Endothelial cell of umbilical vein (primary cell): Measurements from ENCODE around the gene CHMP2B. TPM values are rescaled to one million over a fixed set of nuclear protein-coding genes. Genes with fewer than 3 reads are reported as not detected.

ENCODE experiments used
- BruUV-seq: library from RNA; stranded (reverse); fragments of 400-500 nt; replicated peaks from 2 replicates; lab custom pipeline; 2021; lab: Mats Ljungman, UMichigan
- CTCF ChIA-PET: fragments of 300-600, 350-600 bp; sonication (Branson Sonifier 250); formaldehyde crosslinking; loops from one replicate; lab custom pipeline; 2021; ENCODE audit warnings: antibody characterized with exemption, inconsistent platforms; lab: Charles Lee
- POLR2A ChIA-PET: fragments of 300-600, 350-600 bp; sonication (Branson Sonifier 250); formaldehyde crosslinking; loops from one replicate; lab custom pipeline; 2021; ENCODE audit warnings: antibody characterized with exemption, inconsistent platforms; lab: Charles Lee
- DNase-seq: peaks from one replicate; pipeline ENCODE4 v3.0.0-alpha.2; 2011; ENCODE audit warnings: low read depth, low spot score
- FAIRE-seq: peaks from 2 replicates; lab custom pipeline; 2011; peaks lifted over from hg19 to GRCh38; lab: Jason Lieb, UNC
- H2AFZ ChIP-seq: 2 replicates; pipeline ENCODE4 v1.6.0; 2012; ENCODE audit warnings: low read depth, low read length, control low read depth, inconsistent platforms
- H3K27ac ChIP-seq: 2 replicates; pipeline ENCODE4 v1.5.1; 2011; ENCODE audit warnings: low read depth, mild to moderate bottlenecking, control low read depth, low read length, moderate library complexity; ENCODE audit not compliant: insufficient read depth
- H3K27me3 ChIP-seq, 2 experiments: 2 replicates each; pipeline versions ENCODE4 v1.6.0 to v1.6.1; 2011; ENCODE audit warnings: low read length in 2 of 2, mixed read lengths in 1 of 2; ENCODE audit not compliant: control insufficient read depth in 2 of 2, insufficient read depth in 2 of 2
- H3K36me3 ChIP-seq, 2 experiments: 2 replicates in 1 of 2; 3 replicates in 1 of 2; pipeline ENCODE4 v1.5.1; 2011; ENCODE audit warnings: low read length in 2 of 2, mild to moderate bottlenecking in 1 of 2, moderate library complexity in 1 of 2; ENCODE audit not compliant: control insufficient read depth in 2 of 2, insufficient read depth in 2 of 2; ENCODE audit errors: extremely low read depth in 1 of 2
- H3K4me1 ChIP-seq: 3 replicates; pipeline ENCODE4 v1.5.1; 2011; ENCODE audit warnings: mild to moderate bottlenecking, low read length; ENCODE audit not compliant: control insufficient read depth, insufficient read depth; ENCODE audit errors: extremely low read depth
- H3K4me2 ChIP-seq: 2 replicates; pipeline ENCODE4 v1.6.1; 2011; ENCODE audit warnings: low read length, control low read depth, mixed read lengths; ENCODE audit not compliant: insufficient read depth
- H3K4me3 ChIP-seq, 3 experiments: fragments of 200-600 bp in 1 of 3; sonication (generic), shearing (Covaris generic) in 1 of 3; replicated peaks in 1 of 3; 2 replicates each; pipeline ENCODE4 v1.5.1; 2011 to 2016; ENCODE audit warnings: control low read depth in 3 of 3, low read length in 3 of 3, mild to moderate bottlenecking in 2 of 3, inconsistent platforms in 1 of 3, low read depth in 1 of 3, moderate library complexity in 1 of 3; ENCODE audit not compliant: insufficient read depth in 1 of 3
- H3K79me2 ChIP-seq: 2 replicates; pipeline ENCODE4 v1.6.0; 2012; ENCODE audit warnings: low read length, inconsistent platforms; ENCODE audit not compliant: control insufficient read depth, insufficient read depth
- H3K9ac ChIP-seq: replicated peaks from 2 replicates; pipeline ENCODE3; 2011; ENCODE audit warnings: low read length, control low read depth; ENCODE audit not compliant: insufficient read depth; ENCODE audit errors: extremely low read depth
- H3K9me1 ChIP-seq: replicated peaks from 3 replicates; pipeline ENCODE4 v1.6.0; 2011; ENCODE audit warnings: mild to moderate bottlenecking, low read length; ENCODE audit not compliant: control insufficient read depth, insufficient read depth; ENCODE audit errors: extremely low read depth
- H3K9me3 ChIP-seq: replicated peaks from 2 replicates; pipeline ENCODE4 v1.5.1; 2012; ENCODE audit warnings: low read length, inconsistent platforms; ENCODE audit not compliant: control insufficient read depth, insufficient read depth
- H4K20me1 ChIP-seq: replicated peaks from 2 replicates; pipeline ENCODE3; 2011; ENCODE audit warnings: mild to moderate bottlenecking, low read length; ENCODE audit not compliant: control insufficient read depth, insufficient read depth; ENCODE audit errors: extremely low read depth
- CTCF ChIP-seq, 2 donors: IDR thresholded peaks; 1 replicate in 1 of 2; 2 replicates in 1 of 2; pipeline ENCODE4 v1.5.1; 2011; ENCODE audit warnings: low read length in 2 of 2, mild to moderate bottlenecking in 2 of 2, moderate library complexity in 2 of 2, control low read depth in 1 of 2, inconsistent platforms in 1 of 2, low read depth in 1 of 2; ENCODE audit not compliant: insufficient read depth in 1 of 2; ENCODE audit errors: extremely low read depth in 1 of 2
- EZH2 ChIP-seq: IDR thresholded peaks from 2 replicates; pipeline ENCODE4 v1.6.1; 2012; ENCODE audit warnings: borderline replicate concordance, low read depth, mild to moderate bottlenecking, moderate library complexity, low read length, inconsistent platforms; ENCODE audit not compliant: severe bottlenecking
- FOS ChIP-seq: IDR thresholded peaks from 2 replicates; pipeline ENCODE4 v1.6.1; 2011; ENCODE audit warnings: mild to moderate bottlenecking, low read length, moderate library complexity, borderline replicate concordance; ENCODE audit not compliant: insufficient read depth
- GATA2 ChIP-seq: IDR thresholded peaks from 2 replicates; pipeline ENCODE4 v1.7.0; 2011; ENCODE audit warnings: low read depth, mild to moderate bottlenecking, moderate library complexity, mixed read lengths, low read length; ENCODE audit not compliant: insufficient read length, insufficient read depth
- JUN ChIP-seq: IDR thresholded peaks from 2 replicates; pipeline ENCODE4 v1.6.1; 2011; ENCODE audit warnings: borderline replicate concordance, low read depth; ENCODE audit not compliant: insufficient read length, insufficient read depth
- MAX ChIP-seq: IDR thresholded peaks from 2 replicates; pipeline ENCODE4 v1.6.1; 2011; ENCODE audit not compliant: insufficient read depth, insufficient read length
- MYC ChIP-seq: IDR thresholded peaks from one replicate; pipeline ENCODE4 v1.6.1; 2011; ENCODE audit warnings: mild to moderate bottlenecking, low read depth, low read length
- POLR2A ChIP-seq: IDR thresholded peaks from 2 replicates; pipeline ENCODE4 v1.6.1; 2012; ENCODE audit warnings: low read depth, mild to moderate bottlenecking, control low read depth, low read length
- POLR2AphosphoS5 ChIP-seq: IDR thresholded peaks from 2 replicates; pipeline ENCODE4 v1.6.1; 2012; ENCODE audit warnings: low read depth, mild to moderate bottlenecking, control low read depth, low read length, moderate library complexity; ENCODE audit not compliant: insufficient read depth
- dilution Hi-C: fragments of 300-500 bp; cut with MboI; formaldehyde crosslinking; loops from one replicate; pipeline ENCODE4 v1.15.0; 2019; ENCODE audit warnings: low sequenced_read_pairs; ENCODE audit not compliant: extremely low pct_ligation_motif_present
- intact Hi-C: fragments of 100-400 bp; cut with micrococcal nuclease; formaldehyde crosslinking; loops from one replicate; pipeline ENCODE4 v1.10.0; 2022
- polyA plus RNA-seq, 4 experiments: library from polyadenylated mRNA; depleted of rRNA in 3 of 4; stranded (reverse) in 3 of 4; unstranded in 1 of 4; fragments of >200 nt; gene quantifications; 2 replicates each; pipeline versions ENCODE4 v1.2.1 to v1.2.3, GENCODE V29; 2011 to 2012; ENCODE audit warnings: missing spikeins in 1 of 4
- total RNA-seq: library from RNA; stranded (reverse); gene quantifications from 2 replicates; pipeline ENCODE4 v1.2.3, GENCODE V29; 2021

CHMP2B gene
- total and polyA plus RNA-seq, 2 donors (not counting 3 experiments of a cell fraction or from before 2014, with no cell fraction given): 6.8 to 22.0 TPM

- H3K4me3 ChIP-seq: no peak overlapping the region
- TF ChIP-seq POLR2AphosphoS5 (no peak), FOS (no peak), POLR2A (no peak), GATA2 (no peak), MYC (no peak), EZH2 (no peak), MAX (no peak), CTCF (IDR thresholded peaks at IDR 0.05; ENCODE audit: extremely low read depth in 1 of 2, insufficient read depth in 1 of 2, low read depth in 1 of 2, low read length in 2 of 2) (no peak), JUN (no peak)
- no peak overlapping the region for H3K4me2 ChIP-seq
- intact Hi-C loops (no loop called here), dilution Hi-C loops (no loop called here)
- POLR2A ChIA-PET: no interaction called here
- DNase-seq: no peak
- no peak overlapping the region for H2AFZ ChIP-seq
- no peaks in the 10 kb centered on the region for H3K4me1 ChIP-seq
- H3K9ac ChIP-seq: no peak overlapping the region
- H3K79me2 ChIP-seq: peaks cover 23% of the 10 kb centered on the region
- H3K9me1 ChIP-seq: no peaks in the 10 kb centered on the region
- H3K9me3 ChIP-seq: no peaks in the 10 kb centered on the region
- H3K36me3 ChIP-seq: no peaks in the 10 kb centered on the region
- no peaks in the 10 kb centered on the region for H3K27me3 ChIP-seq
- BruUV-seq: no TSS peak
- H3K27ac ChIP-seq: no peak overlapping the region
- no peak for FAIRE-seq
- H4K20me1 ChIP-seq: peaks cover 8% of the 10 kb centered on the region
- CTCF ChIA-PET: interaction anchor here (1.5 to 2.4 kb wide), 2 partner anchors 13 to 26 kb away, joined by 3 to 15 read pairs; no protein-coding TSS in a partner anchor
Measured at GRCh38 chr3:87233805-87234204, 6.7 kb downstream of the CHMP2B start.
